HuH-7 (cell line): Measurements from ENCODE around the gene NDUFC2.
"Not testable (repeated sequence)": the region's sequence is repeated elsewhere in the genome, so short reads cannot be mapped to it uniquely, and the experiment has no call there.

Experiments
- DNase-seq: peaks from one replicate; pipeline ENCODE4 v3.0.0; 2011; ENCODE audit warnings: low spot score

The NDUFC2 gene

DNA sequence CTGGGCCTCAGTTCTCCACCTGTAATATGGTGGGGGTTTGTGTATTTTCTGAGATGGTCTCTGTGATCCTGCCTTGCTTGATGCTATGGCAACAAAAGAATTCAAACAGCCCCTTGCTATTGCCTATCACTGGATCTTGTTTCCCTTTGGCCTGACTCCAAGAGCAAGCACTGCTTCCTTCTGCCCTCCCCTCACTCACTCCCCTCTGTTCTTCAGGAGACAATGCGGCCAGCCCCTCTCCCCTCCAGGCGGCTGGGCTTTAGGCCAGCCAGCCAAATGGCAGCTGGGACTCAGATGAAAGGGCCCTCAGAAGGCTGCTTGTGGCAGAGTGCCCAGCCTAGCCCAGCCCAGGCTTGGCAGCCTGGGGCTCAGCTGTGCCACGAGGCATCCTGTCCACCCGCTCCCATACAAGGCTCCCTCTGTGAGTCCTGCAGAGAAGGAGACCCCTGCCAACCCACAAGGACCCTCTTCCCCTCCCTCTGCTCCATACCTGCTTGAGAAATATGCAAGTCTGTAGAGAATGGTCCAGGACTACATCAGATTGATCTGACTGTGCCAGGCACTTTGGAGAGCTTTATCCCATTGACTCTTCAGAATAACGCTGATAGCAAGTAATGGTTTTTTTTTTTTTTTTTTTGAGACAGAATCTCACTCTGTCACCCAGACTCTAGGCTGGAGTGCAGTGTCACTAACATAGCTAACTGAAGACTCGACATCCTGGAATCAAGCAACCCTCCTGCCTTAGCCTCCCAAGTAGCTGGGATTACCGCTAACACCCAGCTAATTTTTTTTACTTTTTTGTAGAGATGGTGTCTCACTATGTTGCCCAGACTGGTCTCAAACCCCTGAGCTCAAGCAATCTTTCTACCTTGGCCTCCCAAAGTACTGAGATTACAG is 49.0 kb downstream of the NDUFC2 start:
- no peak for DNase-seq

GRCh38 chr11:78028423-78028822 is 51.2 kb downstream of the NDUFC2 start:
- not testable (repeated sequence) for DNase-seq

DNA sequence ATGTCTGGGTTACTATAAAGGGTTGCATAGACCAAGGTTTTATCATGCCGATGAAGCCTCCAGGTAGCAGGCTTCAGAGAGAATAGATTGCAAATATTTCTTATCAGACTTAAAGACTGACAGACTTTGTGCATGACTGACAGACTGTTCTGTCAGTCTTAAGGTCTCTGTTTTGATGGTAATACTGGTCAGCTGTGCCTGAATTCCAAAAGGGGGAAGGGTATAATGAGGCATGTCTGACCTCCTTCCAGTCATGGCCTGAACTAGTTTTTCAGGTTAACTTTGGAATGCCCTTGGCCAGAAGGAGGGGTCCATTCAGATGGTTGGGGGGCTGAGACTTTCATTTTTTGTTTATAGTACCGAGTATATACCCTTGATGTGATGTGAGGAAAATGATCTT is 51.9 kb downstream of the NDUFC2 start:
- no peak for DNase-seq

DNA sequence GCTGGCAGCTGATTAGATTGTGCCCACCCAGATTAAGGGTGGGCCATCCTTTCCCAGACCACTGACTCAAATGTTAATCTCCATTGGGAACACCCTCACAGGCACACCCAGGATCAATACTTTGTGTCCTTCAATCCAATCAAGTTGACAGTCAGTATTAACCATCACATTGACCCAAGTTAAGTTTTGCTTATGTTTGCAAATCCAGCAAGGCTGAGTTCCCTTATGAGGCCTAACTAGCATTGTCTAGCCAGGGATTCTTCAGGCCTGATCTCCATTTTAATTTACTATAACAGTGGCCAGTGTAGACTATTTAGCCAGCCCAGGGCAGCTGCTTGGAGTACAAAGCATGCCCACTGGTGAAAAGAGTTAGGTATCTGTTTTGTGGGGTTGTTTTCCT is 54.3 kb downstream of the NDUFC2 start:
- DNase-seq = no peak

DNA sequence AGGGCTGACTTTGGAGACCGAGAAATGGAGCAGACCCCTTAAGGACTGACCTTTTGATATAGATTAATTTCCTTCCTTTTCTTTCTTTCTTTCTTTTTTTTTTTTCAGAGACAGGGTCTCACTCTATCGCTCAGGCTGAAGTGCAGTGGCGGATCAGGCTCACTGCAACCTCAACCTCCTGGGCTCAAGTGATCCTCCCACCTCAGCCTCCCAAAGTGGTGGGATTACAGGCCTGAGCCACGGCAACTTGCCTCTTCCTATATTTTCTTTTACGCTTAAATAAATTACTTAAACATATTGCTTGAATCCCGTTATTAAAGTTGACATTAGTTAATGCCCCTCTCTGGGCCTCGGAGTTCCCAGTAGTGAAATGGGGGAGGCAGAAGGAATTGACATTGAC is 56.2 kb downstream of the NDUFC2 start:
- no peak for DNase-seq

DNA sequence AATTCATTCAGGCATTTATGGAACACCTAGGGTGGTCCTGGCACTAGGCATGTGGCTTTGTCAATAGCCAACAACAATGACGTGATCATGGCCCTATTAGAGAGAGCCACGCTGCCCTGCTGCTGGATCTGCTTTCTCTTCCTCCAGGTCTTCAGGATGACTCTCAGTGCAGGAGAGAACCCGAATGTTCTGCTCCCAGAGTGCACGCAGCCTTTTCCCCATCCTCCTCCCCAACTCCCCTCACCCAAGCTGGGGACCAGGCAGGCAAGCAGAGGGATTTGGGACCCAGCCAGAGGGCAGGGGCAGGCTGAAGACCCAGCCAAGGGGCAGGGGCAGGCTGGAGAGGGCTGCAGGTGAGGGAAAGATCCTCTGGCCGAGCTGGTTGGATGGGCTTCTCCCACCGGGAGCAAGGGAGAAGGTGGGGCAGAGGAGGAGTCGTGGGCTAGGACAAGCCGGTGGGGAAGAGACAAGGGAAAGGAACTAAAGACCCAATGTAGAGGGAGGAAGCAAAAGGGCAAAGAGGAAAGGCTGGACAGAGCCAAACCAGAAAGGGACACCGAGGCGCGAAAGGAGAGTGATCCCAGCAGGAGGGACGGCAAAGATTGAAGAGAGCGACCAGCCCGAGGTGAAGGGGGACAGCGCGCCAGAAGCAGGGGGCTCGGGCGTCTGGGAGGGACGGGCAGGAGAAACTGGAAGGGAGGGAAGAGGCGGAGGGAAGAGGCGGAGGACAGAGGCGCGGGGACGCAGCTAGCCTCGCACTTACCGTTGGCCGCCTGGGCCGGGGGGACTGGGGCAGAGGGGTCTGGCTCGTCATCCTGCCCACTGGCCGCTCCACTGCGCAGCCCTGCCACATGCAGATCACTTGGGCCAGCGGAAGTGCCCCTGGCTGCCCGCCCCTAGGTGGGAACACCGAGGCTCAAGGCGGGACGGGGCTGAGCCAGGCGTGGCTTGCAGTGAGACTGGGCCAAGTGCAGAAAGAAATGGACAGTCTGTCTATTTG is 57.0 kb downstream of the NDUFC2 start, which contains the start of gene KCTD14:
TSS of gene KCTD14 (minus strand) at position 880 of the 1,000 bp plus-strand sequence. CDS start at position 853, 27 bp downstream.
- no peak for DNase-seq

DNA sequence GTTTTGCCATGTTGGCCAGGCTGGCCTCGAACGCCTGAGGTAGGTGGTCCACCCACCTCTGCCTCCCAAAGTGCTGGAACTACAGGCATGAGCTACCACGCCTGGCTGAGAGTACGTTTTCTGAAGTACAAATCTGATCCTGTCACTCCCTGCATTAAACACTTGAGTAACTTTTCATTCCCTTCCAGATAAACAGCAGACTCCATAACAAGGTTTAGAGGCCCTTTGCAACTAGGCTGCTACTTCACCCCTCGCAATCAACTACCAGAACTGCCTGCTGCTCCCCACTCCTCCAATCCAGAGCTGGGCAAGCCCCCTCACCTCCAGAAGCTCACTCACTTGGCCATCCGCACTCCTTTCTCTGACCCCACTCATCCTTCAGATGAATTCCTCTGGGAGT is 58.1 kb downstream of the NDUFC2 start:
- DNase-seq = no peak

DNA sequence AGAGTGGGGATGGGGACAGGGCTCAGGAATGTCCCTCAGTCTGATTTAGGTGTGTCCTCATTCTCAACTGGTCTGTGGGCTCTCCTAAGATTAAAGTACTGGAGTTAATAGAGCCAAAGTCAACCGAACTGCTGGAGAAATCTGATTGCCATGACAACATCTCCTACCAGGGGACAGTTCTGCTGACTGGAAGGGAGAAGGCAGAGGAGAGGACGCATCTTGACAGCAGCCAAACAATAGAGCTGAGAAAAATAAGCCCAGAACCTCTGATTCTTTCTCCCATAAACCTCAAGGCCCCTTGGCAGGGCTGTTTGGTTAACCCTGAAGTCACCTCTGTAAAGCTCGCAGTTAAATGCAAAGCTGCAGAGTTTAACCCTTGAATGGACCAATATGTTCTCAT is 59.4 kb downstream of the NDUFC2 start:
- DNase-seq = no peak

- no peak for DNase-seq
Measured at GRCh38 chr11:78019808-78020207, 59.9 kb downstream of the NDUFC2 start.
